GM12878 (cell line): Measurements from ENCODE around the gene ZNF445. TPM values are rescaled to one million over a fixed set of nuclear protein-coding genes. Genes with fewer than 3 reads are reported as not detected.

Experiments used
- ATAC-seq: fragments of 200-7000 bp; cut with Tn5 transposase; 3 replicates; pipeline ENCODE4 v1.9.1; 2020; ENCODE audit warnings: mild to moderate bottlenecking, moderate library complexity
- BruUV-seq: library from RNA; stranded (reverse); fragments of 400-500 nt; replicated peaks from 2 replicates; lab custom pipeline; 2021; lab: Mats Ljungman, UMichigan
- CTCF ChIA-PET: fragments of 300-600 bp; sonication (Branson Sonifier 250); formaldehyde crosslinking; extraction: SDS; loops from one replicate; lab custom pipeline; 2021; ENCODE audit warnings: inconsistent platforms; lab: Yijun Ruan, JAX
- POLR2A ChIA-PET: fragments of 350-600 bp; formaldehyde crosslinking; extraction: SDS; loops from one replicate; lab custom pipeline; 2021; ENCODE audit warnings: inconsistent platforms; lab: Charles Lee
- RAD21 ChIA-PET: fragments of 300-600 bp; sonication (Branson Sonifier 250); formaldehyde crosslinking; loops from one replicate; lab custom pipeline; 2023; ENCODE audit warnings: antibody characterized with exemption; ENCODE audit not compliant: unreplicated experiment; lab: Charles Lee
- SMC1A ChIA-PET: fragments of 300-600 bp; sonication (Branson Sonifier 250); formaldehyde crosslinking; loops from one replicate; lab custom pipeline; 2023; ENCODE audit not compliant: unreplicated experiment, uncharacterized antibody; lab: Charles Lee
- DNase-seq: peaks from one replicate; pipeline ENCODE4 v3.0.0-alpha.2; 2011; ENCODE audit warnings: low read depth, low spot score
- FAIRE-seq: peaks from 3 replicates; lab custom pipeline; 2011; peaks lifted over from hg19 to GRCh38; lab: Jason Lieb, UNC
- H2AFZ ChIP-seq: 2 replicates; pipeline ENCODE4 v1.6.0; 2011; ENCODE audit warnings: low read depth, low read length, control low read depth; ENCODE audit not compliant: control insufficient read depth
- H3K27ac ChIP-seq: 2 replicates; pipeline ENCODE4 v1.5.1; 2011; ENCODE audit warnings: control low read depth; ENCODE audit not compliant: control insufficient read depth, insufficient read depth
- H3K27me3 ChIP-seq, 2 experiments: replicated peaks in 1 of 2; 2 replicates each; pipeline versions ENCODE4 v1.6.0 to v1.6.1; 2011; ENCODE audit warnings: low read length in 1 of 2; ENCODE audit not compliant: control insufficient read depth in 2 of 2, insufficient read depth in 2 of 2
- H3K36me3 ChIP-seq, 2 experiments: 2 replicates each; pipeline ENCODE4 v1.5.1; 2011; ENCODE audit warnings: low read length in 1 of 2; ENCODE audit not compliant: control insufficient read depth in 2 of 2, insufficient read depth in 2 of 2
- H3K4me1 ChIP-seq: 2 replicates; pipeline ENCODE4 v1.6.1; 2011; ENCODE audit warnings: mild to moderate bottlenecking, low read length, moderate library complexity, mixed read lengths; ENCODE audit not compliant: control insufficient read depth, insufficient read depth
- H3K4me2 ChIP-seq: 2 replicates; pipeline ENCODE4 v1.6.0; 2011; ENCODE audit warnings: control low read depth; ENCODE audit not compliant: control insufficient read depth, insufficient read depth
- H3K4me3 ChIP-seq: fragments of 200-600 bp; sonication (generic); 2 replicates; pipeline ENCODE4 v1.5.1; 2016
- H3K79me2 ChIP-seq: 2 replicates; pipeline ENCODE4 v1.6.0; 2011; ENCODE audit warnings: low read length; ENCODE audit not compliant: control insufficient read depth, insufficient read depth
- H3K9ac ChIP-seq: 2 replicates; pipeline ENCODE4 v1.8.0; 2011; ENCODE audit warnings: low read length, control low read depth, mixed read lengths; ENCODE audit not compliant: control insufficient read depth, insufficient read depth
- H3K9me3 ChIP-seq: replicated peaks from 3 replicates; pipeline ENCODE4 v1.5.1; 2011; ENCODE audit warnings: mild to moderate bottlenecking, low read length; ENCODE audit not compliant: control insufficient read depth, insufficient read depth
- H4K20me1 ChIP-seq: 2 replicates; pipeline ENCODE4 v1.6.0; 2011; ENCODE audit not compliant: control insufficient read depth, insufficient read depth
- HDAC2 ChIP-seq: fragments of 200-600 bp; sonication (generic); IDR thresholded peaks from 2 replicates; pipeline ENCODE4 v1.6.1; 2017
- NR2F1 ChIP-seq: fragments of 450-650 bp; conservative IDR thresholded peaks from 2 replicates; pipeline ENCODE4 v1.6.1; 2017; ENCODE audit warnings: mild to moderate bottlenecking
- RCOR1 ChIP-seq: conservative IDR thresholded peaks from 2 replicates; pipeline ENCODE4 v1.6.1; 2012; ENCODE audit warnings: low read depth, low read length, improper control_type of control experiment
- RELA ChIP-seq: fragments of 450-650 bp; IDR thresholded peaks from 2 replicates; pipeline ENCODE4 v1.8.0; 2014; ENCODE audit warnings: borderline replicate concordance; ENCODE audit not compliant: partially characterized antibody
- SREBF2 ChIP-seq: IDR thresholded peaks from 2 replicates; pipeline ENCODE4 v1.6.1; 2012; ENCODE audit warnings: mild to moderate bottlenecking, low read length
- TCF3 ChIP-seq: IDR thresholded peaks from 2 replicates; pipeline ENCODE4 v1.6.1; 2012; ENCODE audit warnings: low read depth, mild to moderate bottlenecking, low read length, borderline replicate concordance; ENCODE audit not compliant: insufficient read depth
- ZNF274 ChIP-seq: IDR thresholded peaks from one replicate; pipeline ENCODE4 v1.8.0; 2011; ENCODE audit not compliant: insufficient read length, insufficient read depth
- WGBS: methylation state at CpG from one replicate; pipeline ENCODE4 v1.1.6; 2016; ENCODE audit warnings: low lambda C conversion rate; ENCODE audit not compliant: insufficient replicate concordance, insufficient coverage; ENCODE audit errors: missing lambda C conversion rate; 5-methylcytosine and 5-hydroxymethylcytosine counted together
- in situ Hi-C: fragments of 300-500 bp; cut with MboI; formaldehyde crosslinking; loops from 9 replicates; pipeline ENCODE4 v1.14.3; 2018; ENCODE audit warnings: mixed read lengths
- intact Hi-C: fragments of 100-400 bp; cut with micrococcal nuclease; formaldehyde crosslinking; loops from one replicate; pipeline ENCODE4 v1.14.2; 2022; ENCODE audit not compliant: unreplicated experiment
- polyA plus RNA-seq, 11 experiments: library from polyadenylated mRNA; depleted of rRNA in 4 of 11; unstranded in 6 of 11; stranded (reverse) in 5 of 11; fragments of >200 nt; fragmentation: Nextera tagmentation in 4 of 11; fragmentation: Illumina TruSeq in 1 of 11; extraction: Ambion mirVana in 4 of 11; extraction: Trizol in 1 of 11; gene quantifications; 1 replicate in 1 of 11; 2 replicates in 10 of 11; pipeline versions ENCODE4 v1.2.1 to v1.2.3, GENCODE V29; 2011 to 2016; ENCODE audit warnings: inconsistent platforms in 2 of 11, missing spikeins in 2 of 11, low read depth in 1 of 11
- total RNA-seq, 4 experiments: library from RNA; depleted of rRNA in 3 of 4; stranded (reverse); fragments of >200 nt in 3 of 4; fragmentation: Illumina TruSeq in 1 of 4; extraction: Trizol in 1 of 4; gene quantifications; 2 replicates each; pipeline versions ENCODE4 v1.2.1 to v1.2.3, GENCODE V29; 2013 to 2021
- TF ChIP-seq, protein P1 (sequence below): fragments of 150-350 bp; IDR thresholded peaks from 2 replicates; pipeline ENCODE4 v1.6.1; 2016; ENCODE audit warnings: low read depth, low read length
- TF ChIP-seq, protein P2 (sequence below): fragments of 450-650 bp; IDR thresholded peaks from 2 replicates; pipeline ENCODE4 v1.6.1; 2017; ENCODE audit warnings: mild to moderate bottlenecking

Gene ZNF445
- total and polyA plus RNA-seq, 10 of the 15 experiments (the other 5 are each of a cell fraction or from before 2014, with no cell fraction given) = 0.80 to 14.4 (median 5.6) TPM

DNA sequence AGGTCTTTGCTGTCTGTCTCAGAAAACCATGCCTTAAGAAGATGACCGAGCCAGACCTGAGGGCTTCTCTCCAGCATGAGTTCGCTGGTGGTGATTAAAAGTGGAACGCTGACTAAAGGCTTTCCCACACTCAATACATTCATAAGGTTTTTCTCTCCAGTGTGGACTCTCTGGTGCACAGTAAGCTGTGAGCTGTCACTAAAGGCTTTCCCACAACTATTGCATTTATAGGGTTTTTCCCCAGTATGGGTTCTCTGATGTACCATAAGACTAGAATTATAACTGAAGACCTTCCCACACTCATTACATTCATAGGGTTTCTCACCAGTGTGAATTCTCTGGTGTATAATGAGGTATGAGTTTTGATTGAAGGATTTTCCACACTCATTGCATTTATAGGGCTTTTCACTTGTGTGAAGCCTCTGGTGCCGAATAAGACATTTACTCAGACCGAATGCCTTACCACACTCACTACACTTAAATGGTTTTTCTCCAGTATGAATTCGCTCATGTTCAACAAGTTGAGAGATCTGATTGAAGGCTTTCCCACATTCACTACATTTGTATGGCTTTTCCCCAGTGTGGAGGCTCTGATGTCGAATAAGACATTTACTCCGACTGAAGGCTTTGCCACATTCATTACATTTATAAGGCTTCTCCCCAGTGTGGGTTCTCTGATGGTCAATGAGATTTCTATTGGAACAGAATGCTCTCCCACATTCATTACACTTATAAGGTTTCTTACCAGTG is 21.9 kb upstream of the ZNF445 start:
- TF ChIP-seq SREBF2 (no peak), TCF3 (no peak), HDAC2 (no peak), RELA (no peak), ZNF274 (peak; percentile 57), RCOR1 (no peak), NR2F1 (no peak)
- TF ChIP-seq, protein P1, sequence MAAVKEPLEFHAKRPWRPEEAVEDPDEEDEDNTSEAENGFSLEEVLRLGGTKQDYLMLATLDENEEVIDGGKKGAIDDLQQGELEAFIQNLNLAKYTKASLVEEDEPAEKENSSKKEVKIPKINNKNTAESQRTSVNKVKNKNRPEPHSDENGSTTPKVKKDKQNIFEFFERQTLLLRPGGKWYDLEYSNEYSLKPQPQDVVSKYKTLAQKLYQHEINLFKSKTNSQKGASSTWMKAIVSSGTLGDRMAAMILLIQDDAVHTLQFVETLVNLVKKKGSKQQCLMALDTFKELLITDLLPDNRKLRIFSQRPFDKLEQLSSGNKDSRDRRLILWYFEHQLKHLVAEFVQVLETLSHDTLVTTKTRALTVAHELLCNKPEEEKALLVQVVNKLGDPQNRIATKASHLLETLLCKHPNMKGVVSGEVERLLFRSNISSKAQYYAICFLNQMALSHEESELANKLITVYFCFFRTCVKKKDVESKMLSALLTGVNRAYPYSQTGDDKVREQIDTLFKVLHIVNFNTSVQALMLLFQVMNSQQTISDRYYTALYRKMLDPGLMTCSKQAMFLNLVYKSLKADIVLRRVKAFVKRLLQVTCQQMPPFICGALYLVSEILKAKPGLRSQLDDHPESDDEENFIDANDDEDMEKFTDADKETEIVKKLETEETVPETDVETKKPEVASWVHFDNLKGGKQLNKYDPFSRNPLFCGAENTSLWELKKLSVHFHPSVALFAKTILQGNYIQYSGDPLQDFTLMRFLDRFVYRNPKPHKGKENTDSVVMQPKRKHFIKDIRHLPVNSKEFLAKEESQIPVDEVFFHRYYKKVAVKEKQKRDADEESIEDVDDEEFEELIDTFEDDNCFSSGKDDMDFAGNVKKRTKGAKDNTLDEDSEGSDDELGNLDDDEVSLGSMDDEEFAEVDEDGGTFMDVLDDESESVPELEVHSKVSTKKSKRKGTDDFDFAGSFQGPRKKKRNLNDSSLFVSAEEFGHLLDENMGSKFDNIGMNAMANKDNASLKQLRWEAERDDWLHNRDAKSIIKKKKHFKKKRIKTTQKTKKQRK = no peak
- TF ChIP-seq, protein P2, sequence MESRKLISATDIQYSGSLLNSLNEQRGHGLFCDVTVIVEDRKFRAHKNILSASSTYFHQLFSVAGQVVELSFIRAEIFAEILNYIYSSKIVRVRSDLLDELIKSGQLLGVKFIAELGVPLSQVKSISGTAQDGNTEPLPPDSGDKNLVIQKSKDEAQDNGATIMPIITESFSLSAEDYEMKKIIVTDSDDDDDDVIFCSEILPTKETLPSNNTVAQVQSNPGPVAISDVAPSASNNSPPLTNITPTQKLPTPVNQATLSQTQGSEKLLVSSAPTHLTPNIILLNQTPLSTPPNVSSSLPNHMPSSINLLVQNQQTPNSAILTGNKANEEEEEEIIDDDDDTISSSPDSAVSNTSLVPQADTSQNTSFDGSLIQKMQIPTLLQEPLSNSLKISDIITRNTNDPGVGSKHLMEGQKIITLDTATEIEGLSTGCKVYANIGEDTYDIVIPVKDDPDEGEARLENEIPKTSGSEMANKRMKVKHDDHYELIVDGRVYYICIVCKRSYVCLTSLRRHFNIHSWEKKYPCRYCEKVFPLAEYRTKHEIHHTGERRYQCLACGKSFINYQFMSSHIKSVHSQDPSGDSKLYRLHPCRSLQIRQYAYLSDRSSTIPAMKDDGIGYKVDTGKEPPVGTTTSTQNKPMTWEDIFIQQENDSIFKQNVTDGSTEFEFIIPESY = no peak
- H3K9me3 ChIP-seq = peaks cover 37% of the 10 kb centered on the region
- H3K27me3 ChIP-seq = no peaks in the 10 kb centered on the region
- ATAC-seq = no peak
- FAIRE-seq = peak; percentile 52
- WGBS = 97% methylated on average over 8 of the region's 8 CpGs
- RAD21 ChIA-PET = no interaction called here
- no peaks in the 10 kb centered on the region for H3K4me1 ChIP-seq
- H3K4me3 ChIP-seq = no peak overlapping the region
- no TSS peak for BruUV-seq
- CTCF ChIA-PET = interaction anchor here (0.8 kb wide), 1 partner anchor 176 kb away, joined by 3 read pairs; no protein-coding TSS in a partner anchor
- no peak overlapping the region for H2AFZ ChIP-seq
- no peak for DNase-seq
- no peak overlapping the region for H3K9ac ChIP-seq
- no peaks in the 10 kb centered on the region for H3K79me2 ChIP-seq
- POLR2A ChIA-PET = no interaction called here
- H3K27ac ChIP-seq = no peak overlapping the region
- peaks cover 7 to 10% of the 10 kb centered on the region in 2 experiments; a peak in 3 of 4 replicates for H3K36me3 ChIP-seq
- in situ Hi-C loops (no loop called here), intact Hi-C loops (no loop called here)
- SMC1A ChIA-PET = interaction anchor here (0.8 kb wide), 1 partner anchor 18 kb away, joined by 3 read pairs; no protein-coding TSS in a partner anchor
- H3K4me2 ChIP-seq = no peak overlapping the region
- H4K20me1 ChIP-seq = no peaks in the 10 kb centered on the region
